K562 (cell line): ENCODE measurements around the gene LAPTM5. TPM values are rescaled to one million over a fixed set of nuclear protein-coding genes. Genes with fewer than 3 reads are reported as not detected.

Experiments
- ESRRA ChIP-seq: fragments of 450-650 bp; IDR thresholded peaks from 2 replicates; pipeline ENCODE4 v1.6.1; 2014; ENCODE audit warnings: low read depth, mild to moderate bottlenecking, moderate library complexity, borderline replicate concordance
- JUN ChIP-seq, 2 experiments: sonication (generic) in 1 of 2; formaldehyde crosslinking in 1 of 2; IDR thresholded peaks; 2 replicates each; pipeline versions ENCODE4 v1.6.1 to v1.8.0; 2012 to 2022; ENCODE audit warnings: borderline replicate concordance in 2 of 2, mild to moderate bottlenecking in 2 of 2, improper control_type of control experiment in 1 of 2, low read depth in 1 of 2, low read length in 1 of 2, missing genetic modification reagents in 1 of 2
- LCOR ChIP-seq: sonication (generic); formaldehyde crosslinking; IDR thresholded peaks from 2 replicates; pipeline ENCODE4 v1.8.0; 2022; ENCODE audit warnings: mild to moderate bottlenecking, missing genetic modification reagents
- MAZ ChIP-seq, 2 experiments: fragments of 450-650 bp in 1 of 2; sonication (generic) in 1 of 2; formaldehyde crosslinking; IDR thresholded peaks in 1 of 2; conservative IDR thresholded peaks in 1 of 2; 2 replicates each; pipeline versions ENCODE4 v1.4.0 to v1.5.0; 2020; ENCODE audit warnings: mild to moderate bottlenecking in 1 of 2, missing genetic modification reagents in 1 of 2
- MYBL2 ChIP-seq, 2 experiments: fragments of 450-650 bp in 1 of 2; sonication (generic) in 1 of 2; formaldehyde crosslinking in 1 of 2; IDR thresholded peaks; 2 replicates each; pipeline versions ENCODE4 v1.6.1 to v1.8.1; 2017 to 2022; ENCODE audit warnings: borderline replicate concordance in 1 of 2, inconsistent platforms in 1 of 2, low read depth in 1 of 2, mild to moderate bottlenecking in 1 of 2, missing genetic modification reagents in 1 of 2, moderate library complexity in 1 of 2
- MYC ChIP-seq, 2 experiments: fragments of 250-450 bp in 1 of 2; sonication (Bioruptor Pico) in 1 of 2; IDR thresholded peaks; 2 replicates each; pipeline versions ENCODE4 v1.5.1 to v1.6.1; 2012 to 2021; ENCODE audit warnings: low read depth in 2 of 2, borderline replicate concordance in 1 of 2, improper control_type of control experiment in 1 of 2, low read length in 1 of 2, mild to moderate bottlenecking in 1 of 2, moderate library complexity in 1 of 2
- SMARCB1 ChIP-seq: IDR thresholded peaks from 2 replicates; pipeline ENCODE4 v1.6.1; 2011; ENCODE audit warnings: improper control_type of control experiment, low read depth; ENCODE audit not compliant: insufficient read length
- YY1 ChIP-seq, 3 experiments: IDR thresholded peaks; 2 replicates each; pipeline ENCODE4 v1.6.1; 2011; ENCODE audit warnings: low read length in 2 of 3, mild to moderate bottlenecking in 2 of 3, moderate library complexity in 2 of 3, borderline replicate concordance in 1 of 3, control low read depth in 1 of 3, low read depth in 1 of 3; ENCODE audit not compliant: insufficient read depth in 3 of 3, insufficient replicate concordance in 2 of 3, control insufficient read depth in 1 of 3, insufficient read length in 1 of 3; ENCODE audit errors: extremely low read depth in 1 of 3
- polyA plus RNA-seq, 8 experiments: library from polyadenylated mRNA; depleted of rRNA in 4 of 8; stranded (reverse) in 5 of 8; unstranded in 3 of 8; fragments of >200 nt; fragmentation: Nextera tagmentation in 2 of 8; fragmentation: Illumina TruSeq in 1 of 8; extraction: Ambion mirVana in 2 of 8; extraction: Trizol in 1 of 8; gene quantifications; 2 replicates each; pipeline versions ENCODE4 v1.2.1 to v1.2.3, GENCODE V29; 2011 to 2014; ENCODE audit warnings: inconsistent platforms in 1 of 8, missing spikeins in 1 of 8
- total RNA-seq, 7 experiments: library from RNA; depleted of rRNA in 6 of 7; stranded (reverse); fragments of >200 nt in 6 of 7; fragmentation: Illumina TruSeq in 2 of 7; extraction: Trizol in 2 of 7; gene quantifications; 2 replicates each; pipeline versions ENCODE4 v1.2.1 to v1.2.3, GENCODE V29; 2011 to 2021; ENCODE audit warnings: low replicate concordance in 1 of 7
- TF ChIP-seq, protein P1 (sequence below): fragments of 450-650 bp; formaldehyde crosslinking; IDR thresholded peaks from 2 replicates; pipeline ENCODE4 v1.4.0; 2022; ENCODE audit warnings: missing genetic modification characterization
- TF ChIP-seq, protein P2 (sequence below), 3 experiments: IDR thresholded peaks in 2 of 3; conservative IDR thresholded peaks in 1 of 3; 2 replicates each; pipeline ENCODE4 v1.5.1; 2011 to 2012; ENCODE audit warnings: low read length in 3 of 3, mild to moderate bottlenecking in 3 of 3, control low read depth in 2 of 3, improper control_type of control experiment in 1 of 3, inconsistent platforms in 1 of 3, low read depth in 1 of 3, mixed read lengths in 1 of 3, moderate library complexity in 1 of 3; ENCODE audit not compliant: insufficient read depth in 2 of 3
- TF ChIP-seq, protein P3 (sequence below): fragments of 450-650 bp; formaldehyde crosslinking; IDR thresholded peaks from 2 replicates; pipeline ENCODE4 v1.4.0; 2020; ENCODE audit warnings: mild to moderate bottlenecking, moderate library complexity
- TF ChIP-seq, protein P4 (sequence below): IDR thresholded peaks from 2 replicates; pipeline ENCODE4 v1.6.1; 2012; ENCODE audit warnings: low read depth, low read length, improper control_type of control experiment, borderline replicate concordance

The LAPTM5 gene
- total and polyA plus RNA-seq, 9 of the 15 experiments (the other 6 are each of a cell fraction or from before 2014, with no cell fraction given), result 2.4 to 47.3 (median 20.3) TPM

DNA sequence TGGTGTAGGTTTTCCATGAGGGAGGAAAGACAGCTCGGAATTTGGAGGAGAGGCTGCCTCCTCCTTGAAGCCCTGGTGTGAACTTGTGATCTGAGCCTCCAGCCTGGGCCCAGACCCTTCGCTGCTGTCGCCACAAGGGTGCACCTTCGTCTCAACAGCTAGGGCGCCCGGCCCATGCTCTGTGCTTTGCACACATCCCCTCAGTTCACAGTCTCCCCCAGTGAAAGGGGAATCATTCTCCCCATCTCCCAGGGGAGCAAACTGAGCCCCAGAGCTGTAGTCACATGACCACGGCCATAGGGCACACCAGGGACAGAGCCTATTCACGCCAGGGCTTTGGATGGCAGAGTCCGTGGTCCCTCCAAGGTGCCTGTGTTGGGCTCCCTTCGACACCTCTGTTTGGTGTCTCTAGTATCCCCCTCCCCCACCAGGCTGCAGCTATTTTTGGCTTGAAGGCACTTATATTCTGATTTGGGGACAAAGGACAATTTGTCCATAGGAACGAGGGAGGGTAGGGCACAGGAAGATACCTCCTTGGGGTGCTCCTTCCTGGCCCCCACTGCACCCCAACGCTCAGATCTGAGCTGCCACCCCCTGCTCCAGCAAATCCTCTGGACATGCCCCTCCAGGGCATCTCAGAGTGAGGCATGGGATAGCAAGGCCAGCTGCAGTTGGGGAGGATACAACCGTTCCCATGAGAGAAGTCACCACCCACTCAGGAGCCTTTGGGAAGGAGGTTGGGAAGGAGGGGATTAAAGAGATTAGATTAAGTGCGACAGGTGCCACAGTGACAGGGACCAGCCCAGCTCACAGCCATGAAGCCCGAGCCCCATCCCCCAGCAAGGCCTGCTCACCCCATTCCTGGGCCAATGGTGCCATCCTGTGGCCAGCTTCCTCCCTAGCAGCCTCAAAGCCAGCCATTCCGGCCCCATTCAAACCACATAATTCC, 49.9 kb downstream of the LAPTM5 start (continued):
- TF ChIP-seq, protein P1, sequence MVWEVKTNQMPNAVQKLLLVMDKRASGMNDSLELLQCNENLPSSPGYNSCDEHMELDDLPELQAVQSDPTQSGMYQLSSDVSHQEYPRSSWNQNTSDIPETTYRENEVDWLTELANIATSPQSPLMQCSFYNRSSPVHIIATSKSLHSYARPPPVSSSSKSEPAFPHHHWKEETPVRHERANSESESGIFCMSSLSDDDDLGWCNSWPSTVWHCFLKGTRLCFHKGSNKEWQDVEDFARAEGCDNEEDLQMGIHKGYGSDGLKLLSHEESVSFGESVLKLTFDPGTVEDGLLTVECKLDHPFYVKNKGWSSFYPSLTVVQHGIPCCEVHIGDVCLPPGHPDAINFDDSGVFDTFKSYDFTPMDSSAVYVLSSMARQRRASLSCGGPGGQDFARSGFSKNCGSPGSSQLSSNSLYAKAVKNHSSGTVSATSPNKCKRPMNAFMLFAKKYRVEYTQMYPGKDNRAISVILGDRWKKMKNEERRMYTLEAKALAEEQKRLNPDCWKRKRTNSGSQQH (CRISPR knock-in tag), result 0 out of 2 replicates have a peak, but pooled peaks have one; percentile 15
- TF ChIP-seq, protein P2, sequence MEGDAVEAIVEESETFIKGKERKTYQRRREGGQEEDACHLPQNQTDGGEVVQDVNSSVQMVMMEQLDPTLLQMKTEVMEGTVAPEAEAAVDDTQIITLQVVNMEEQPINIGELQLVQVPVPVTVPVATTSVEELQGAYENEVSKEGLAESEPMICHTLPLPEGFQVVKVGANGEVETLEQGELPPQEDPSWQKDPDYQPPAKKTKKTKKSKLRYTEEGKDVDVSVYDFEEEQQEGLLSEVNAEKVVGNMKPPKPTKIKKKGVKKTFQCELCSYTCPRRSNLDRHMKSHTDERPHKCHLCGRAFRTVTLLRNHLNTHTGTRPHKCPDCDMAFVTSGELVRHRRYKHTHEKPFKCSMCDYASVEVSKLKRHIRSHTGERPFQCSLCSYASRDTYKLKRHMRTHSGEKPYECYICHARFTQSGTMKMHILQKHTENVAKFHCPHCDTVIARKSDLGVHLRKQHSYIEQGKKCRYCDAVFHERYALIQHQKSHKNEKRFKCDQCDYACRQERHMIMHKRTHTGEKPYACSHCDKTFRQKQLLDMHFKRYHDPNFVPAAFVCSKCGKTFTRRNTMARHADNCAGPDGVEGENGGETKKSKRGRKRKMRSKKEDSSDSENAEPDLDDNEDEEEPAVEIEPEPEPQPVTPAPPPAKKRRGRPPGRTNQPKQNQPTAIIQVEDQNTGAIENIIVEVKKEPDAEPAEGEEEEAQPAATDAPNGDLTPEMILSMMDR (IDR thresholded peaks at IDR 0.05 in 2 of 3, conservative IDR thresholded peaks at IDR 0.05 in 1 of 3; ENCODE audit: insufficient read depth in 2 of 3, low read depth in 1 of 3, low read length in 3 of 3), result peak; percentile 93 to 98 (median 98)
- TF ChIP-seq MYBL2 (IDR thresholded peaks at IDR 0.05; ENCODE audit: low read depth) (no peak), MYBL2 (CRISPR knock-in tag; IDR thresholded peaks at IDR 0.05; ENCODE audit: borderline replicate concordance) (no peak), YY1 (IDR thresholded peaks at IDR 0.05; ENCODE audit: borderline replicate concordance in 1 of 3, control insufficient read depth in 1 of 3, extremely low read depth in 1 of 3, insufficient read depth in 3 of 3, insufficient read length in 1 of 3, insufficient replicate concordance in 2 of 3, low read depth in 1 of 3, low read length in 2 of 3) (peak in 2 of 3 experiments; percentile 32 to 36), MYC (IDR thresholded peaks at IDR 0.05; ENCODE audit: low read depth, low read length) (peak; percentile 28; the same call in 1 of the 2 replicates), MYC (CRISPR knock-in tag; IDR thresholded peaks at IDR 0.05; ENCODE audit: borderline replicate concordance, low read depth) (no peak), JUN (IDR thresholded peaks at IDR 0.05; ENCODE audit: borderline replicate concordance, low read depth, low read length) (peak; percentile 49; the same call in 1 of the 2 replicates), JUN (CRISPR knock-in tag; IDR thresholded peaks at IDR 0.05; ENCODE audit: borderline replicate concordance) (no peak), SMARCB1 (no peak), MAZ (CRISPR knock-in tag; conservative IDR thresholded peaks at IDR 0.05 in 1 of 2, IDR thresholded peaks at IDR 0.05 in 1 of 2) (peak in 1 of 2 experiments; percentile 80; a peak in 2 of 4 replicates), LCOR (CRISPR knock-in tag) (0 out of 2 replicates have a peak, but pooled peaks have one; percentile 43), ESRRA (peak; percentile 31; the same call in 1 of the 2 replicates)
- TF ChIP-seq, protein P3, sequence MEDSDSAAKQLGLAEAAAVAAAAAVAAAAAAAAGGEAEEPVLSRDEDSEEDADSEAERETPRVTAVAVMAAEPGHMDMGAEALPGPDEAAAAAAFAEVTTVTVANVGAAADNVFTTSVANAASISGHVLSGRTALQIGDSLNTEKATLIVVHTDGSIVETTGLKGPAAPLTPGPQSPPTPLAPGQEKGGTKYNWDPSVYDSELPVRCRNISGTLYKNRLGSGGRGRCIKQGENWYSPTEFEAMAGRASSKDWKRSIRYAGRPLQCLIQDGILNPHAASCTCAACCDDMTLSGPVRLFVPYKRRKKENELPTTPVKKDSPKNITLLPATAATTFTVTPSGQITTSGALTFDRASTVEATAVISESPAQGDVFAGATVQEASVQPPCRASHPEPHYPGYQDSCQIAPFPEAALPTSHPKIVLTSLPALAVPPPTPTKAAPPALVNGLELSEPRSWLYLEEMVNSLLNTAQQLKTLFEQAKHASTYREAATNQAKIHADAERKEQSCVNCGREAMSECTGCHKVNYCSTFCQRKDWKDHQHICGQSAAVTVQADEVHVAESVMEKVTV (CRISPR knock-in tag), result peak; percentile 98
- TF ChIP-seq, protein P4, sequence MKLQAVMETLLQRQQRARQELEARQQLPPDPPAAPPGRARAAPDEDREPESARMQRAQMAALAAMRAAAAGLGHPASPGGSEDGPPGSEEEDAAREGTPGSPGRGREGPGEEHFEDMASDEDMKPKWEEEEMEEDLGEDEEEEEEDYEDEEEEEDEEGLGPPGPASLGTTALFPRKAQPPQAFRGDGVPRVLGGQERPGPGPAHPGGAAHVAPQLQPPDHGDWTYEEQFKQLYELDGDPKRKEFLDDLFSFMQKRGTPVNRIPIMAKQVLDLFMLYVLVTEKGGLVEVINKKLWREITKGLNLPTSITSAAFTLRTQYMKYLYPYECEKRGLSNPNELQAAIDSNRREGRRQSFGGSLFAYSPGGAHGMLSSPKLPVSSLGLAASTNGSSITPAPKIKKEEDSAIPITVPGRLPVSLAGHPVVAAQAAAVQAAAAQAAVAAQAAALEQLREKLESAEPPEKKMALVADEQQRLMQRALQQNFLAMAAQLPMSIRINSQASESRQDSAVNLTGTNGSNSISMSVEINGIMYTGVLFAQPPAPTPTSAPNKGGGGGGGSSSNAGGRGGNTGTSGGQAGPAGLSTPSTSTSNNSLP, result 0 out of 2 replicates have a peak, but pooled peaks have one; percentile 42
